GM18870 (cell line): ENCODE data around the gene PERM1.
"Not testable (repeated sequence)": the region's sequence is repeated elsewhere in the genome, so short reads cannot be mapped to it uniquely, and the experiment has no call there.

Experiments
- ATAC-seq: cut with Tn5 transposase; IDR thresholded peaks from one replicate; pipeline ENCODE4 v1.9.1; 2021; ENCODE audit warnings: moderate library complexity; ENCODE audit not compliant: unreplicated experiment

Gene PERM1, protein sequence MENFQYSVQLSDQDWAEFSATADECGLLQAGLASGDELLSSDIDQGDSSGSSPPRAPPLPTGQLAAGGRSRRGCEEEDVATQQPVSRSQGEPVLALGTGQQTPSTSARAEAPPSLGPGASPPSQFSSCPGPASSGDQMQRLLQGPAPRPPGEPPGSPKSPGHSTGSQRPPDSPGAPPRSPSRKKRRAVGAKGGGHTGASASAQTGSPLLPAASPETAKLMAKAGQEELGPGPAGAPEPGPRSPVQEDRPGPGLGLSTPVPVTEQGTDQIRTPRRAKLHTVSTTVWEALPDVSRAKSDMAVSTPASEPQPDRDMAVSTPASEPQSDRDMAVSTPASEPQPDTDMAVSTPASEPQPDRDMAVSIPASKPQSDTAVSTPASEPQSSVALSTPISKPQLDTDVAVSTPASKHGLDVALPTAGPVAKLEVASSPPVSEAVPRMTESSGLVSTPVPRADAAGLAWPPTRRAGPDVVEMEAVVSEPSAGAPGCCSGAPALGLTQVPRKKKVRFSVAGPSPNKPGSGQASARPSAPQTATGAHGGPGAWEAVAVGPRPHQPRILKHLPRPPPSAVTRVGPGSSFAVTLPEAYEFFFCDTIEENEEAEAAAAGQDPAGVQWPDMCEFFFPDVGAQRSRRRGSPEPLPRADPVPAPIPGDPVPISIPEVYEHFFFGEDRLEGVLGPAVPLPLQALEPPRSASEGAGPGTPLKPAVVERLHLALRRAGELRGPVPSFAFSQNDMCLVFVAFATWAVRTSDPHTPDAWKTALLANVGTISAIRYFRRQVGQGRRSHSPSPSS

DNA sequence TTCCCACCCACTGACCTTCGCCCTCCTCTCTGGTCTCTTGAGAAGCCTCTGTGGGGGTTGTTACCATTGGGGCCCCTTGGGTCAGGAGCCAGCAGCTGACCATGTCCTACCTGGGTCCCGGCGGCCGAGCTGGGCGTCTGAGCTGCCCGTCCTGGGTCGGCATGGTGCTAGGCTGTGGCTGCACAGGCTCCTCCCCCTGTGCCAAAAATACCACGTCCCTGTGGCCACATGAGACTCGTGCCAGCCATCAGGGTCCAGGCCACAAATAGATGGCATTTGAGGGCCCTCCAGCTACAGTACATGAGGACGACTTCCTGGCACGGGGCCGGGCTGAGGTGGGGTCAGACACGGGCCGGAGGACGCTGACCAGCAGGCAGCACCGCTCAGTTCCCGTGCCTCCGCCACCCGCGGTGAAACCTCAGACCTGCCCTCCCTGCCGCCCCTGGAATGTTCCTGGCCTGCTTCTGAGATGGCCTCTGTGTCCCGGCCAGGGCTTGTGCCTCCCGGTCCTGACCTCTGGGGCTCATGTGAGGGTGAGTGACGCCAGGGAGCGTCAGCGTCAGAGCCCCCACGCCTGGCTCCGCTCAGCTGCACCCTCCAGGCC, at the start of gene PERM1:
PERM1 (minus strand) TSS at position 139 of the 604 bp plus-strand sequence. CDS start 1,064 bp downstream, outside the sequence.
- no peak for ATAC-seq

DNA sequence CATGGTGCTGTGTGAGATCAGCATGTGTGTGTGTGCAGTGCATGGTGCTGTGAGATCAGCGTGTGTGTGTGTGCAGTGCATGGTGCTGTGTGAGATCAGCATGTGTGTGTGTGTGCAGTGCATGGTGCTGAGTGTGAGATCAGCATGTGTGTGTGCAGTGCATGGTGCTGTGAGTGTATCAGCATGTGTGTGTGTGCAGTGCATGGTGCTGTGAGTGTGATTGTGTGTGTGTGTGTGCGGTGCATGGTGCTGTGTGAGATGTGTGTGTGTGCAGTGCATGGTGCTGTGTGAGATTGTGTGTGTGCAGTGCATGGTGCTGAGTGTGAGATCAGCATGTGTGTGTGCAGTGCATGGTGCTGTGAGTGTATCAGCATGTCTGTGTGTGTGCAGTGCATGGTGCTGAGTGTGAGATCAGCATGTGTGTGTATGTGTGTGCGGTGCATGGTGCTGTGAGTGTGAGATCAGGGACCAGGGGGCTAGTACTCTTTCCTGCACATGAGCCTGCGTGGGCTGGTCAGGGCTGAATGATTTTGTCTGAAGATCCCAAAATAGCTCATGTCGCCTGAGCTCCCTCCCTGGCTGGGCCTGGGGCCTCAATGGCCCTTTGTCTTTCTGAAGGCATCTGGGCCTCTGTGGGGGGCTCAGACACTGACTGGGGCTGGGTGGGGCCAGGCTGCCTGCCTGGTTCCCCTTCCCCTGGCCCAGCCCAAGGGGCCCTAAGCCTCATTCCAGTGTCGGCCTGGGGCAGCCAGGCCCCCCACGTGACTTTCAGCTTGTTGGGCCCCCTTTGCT, 49.2 kb upstream of the PERM1 start:
- not testable (repeated sequence) for ATAC-seq

- ATAC-seq = no peak
Observed at GRCh38 chr1:1027791-1028190, 45.9 kb upstream of the PERM1 start.

DNA sequence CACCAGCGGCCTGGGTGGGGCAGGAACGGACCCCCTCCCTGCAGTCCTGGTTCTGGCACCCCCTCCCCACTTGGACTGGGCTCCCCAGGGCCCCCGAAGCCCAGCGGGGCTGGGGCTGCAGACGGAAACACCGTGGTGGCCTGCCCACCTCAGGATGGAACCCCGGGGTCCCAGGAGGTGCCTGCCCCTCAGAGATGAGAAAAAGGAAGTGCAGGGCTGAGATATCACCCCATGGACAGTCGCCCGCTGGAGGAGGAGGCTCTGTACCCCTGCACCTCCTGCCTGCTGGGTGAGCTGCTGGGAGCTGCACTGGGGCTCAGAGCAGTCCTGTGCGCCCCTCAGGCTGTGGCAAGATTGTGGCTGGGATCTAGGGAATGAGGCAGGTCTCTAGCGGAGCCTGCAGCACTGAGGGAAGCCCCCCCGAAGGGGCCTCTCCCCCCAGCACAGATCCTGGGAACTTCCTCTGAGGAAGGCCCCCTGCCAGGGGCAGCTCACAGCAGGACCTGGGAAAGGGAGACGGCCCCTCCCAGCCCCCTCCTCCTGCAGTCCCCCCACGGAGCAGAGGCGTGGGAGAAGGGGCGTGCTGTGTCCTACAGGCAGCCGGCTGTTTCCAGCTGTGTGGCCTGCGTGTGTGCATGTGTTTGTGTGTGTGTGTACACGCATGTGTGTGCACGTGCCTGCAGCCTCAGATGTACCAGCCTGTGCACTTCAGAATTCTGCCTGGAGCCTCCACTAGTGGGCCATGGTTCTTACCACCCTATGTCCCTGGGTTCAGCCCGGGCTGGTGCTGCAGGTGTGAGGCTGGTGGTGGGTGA, 44.9 kb upstream of the PERM1 start:
- no peak for ATAC-seq

DNA sequence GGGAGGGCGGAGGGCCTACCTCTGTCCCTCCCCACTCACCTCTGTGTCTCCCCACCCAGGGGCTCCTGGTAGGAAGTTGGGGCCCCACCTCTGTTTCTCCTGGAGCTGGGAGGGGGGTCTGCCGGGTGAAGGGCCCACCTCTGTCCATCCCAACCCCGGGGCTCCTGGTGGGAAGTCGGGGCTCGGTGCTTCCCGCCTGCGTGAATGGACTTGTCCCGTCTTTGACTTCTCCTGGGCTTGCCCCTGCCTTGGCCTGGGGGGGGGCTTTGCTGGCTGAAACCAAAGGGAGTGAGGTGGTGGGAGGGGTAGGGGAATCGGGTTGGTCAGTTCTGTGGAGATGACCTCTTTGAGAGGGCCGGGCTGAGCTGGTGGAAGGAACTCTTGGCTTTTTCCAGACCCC, 43.8 kb upstream of the PERM1 start:
- no peak for ATAC-seq

DNA sequence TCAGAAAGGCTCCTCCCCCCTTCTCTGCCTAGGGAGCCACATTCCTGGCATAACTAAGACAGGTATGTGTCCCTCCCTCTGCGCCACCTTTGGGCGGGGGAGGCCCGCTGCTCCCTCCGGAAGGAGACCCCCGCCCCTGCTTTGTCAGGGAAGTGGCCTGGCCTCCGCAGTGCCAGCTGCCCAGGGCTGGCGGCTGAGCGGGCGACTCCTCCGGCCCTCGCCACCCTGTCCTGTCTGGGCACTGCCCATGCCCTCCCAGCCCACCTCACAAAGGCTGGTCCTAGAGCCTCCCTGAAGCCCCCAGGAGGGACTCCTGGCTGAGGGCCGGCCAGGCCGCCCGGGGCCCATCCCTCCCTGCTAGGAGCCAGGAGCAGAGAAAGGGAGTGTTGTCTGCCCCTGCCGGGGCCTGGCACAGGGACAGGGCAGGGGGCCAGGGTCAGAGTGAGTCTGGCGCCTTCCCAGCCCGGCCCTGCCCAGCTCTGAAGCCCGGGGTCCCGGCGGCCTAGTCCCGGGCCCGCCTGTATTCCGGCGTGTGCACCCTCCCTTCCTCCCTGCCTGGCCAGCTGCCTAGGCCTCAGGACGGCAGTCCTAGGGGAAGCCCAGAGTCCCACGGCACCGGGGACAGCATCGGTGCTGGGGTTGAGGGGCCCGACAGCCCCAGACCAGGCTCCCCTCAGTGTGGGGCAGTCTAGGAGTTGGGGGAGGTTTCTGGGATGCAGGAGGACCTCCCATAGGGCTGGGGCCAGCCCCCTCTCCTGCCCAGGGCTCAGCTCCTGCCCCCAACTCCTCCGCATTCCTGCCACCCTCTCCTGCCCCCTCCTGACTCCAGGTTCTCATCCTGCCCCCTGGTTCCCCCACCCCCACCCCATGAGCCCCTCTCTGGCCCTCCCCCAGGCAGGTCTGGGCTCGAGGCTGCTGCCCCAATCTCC, 43.1 kb upstream of the PERM1 start:
- ATAC-seq = no peak

- no peak for ATAC-seq
Observed at GRCh38 chr1:1024149-1024770, 42.4 kb upstream of the PERM1 start.

GRCh38 chr1:1023700-1024099, 41.8 kb upstream of the PERM1 start:
- ATAC-seq = no peak

DNA sequence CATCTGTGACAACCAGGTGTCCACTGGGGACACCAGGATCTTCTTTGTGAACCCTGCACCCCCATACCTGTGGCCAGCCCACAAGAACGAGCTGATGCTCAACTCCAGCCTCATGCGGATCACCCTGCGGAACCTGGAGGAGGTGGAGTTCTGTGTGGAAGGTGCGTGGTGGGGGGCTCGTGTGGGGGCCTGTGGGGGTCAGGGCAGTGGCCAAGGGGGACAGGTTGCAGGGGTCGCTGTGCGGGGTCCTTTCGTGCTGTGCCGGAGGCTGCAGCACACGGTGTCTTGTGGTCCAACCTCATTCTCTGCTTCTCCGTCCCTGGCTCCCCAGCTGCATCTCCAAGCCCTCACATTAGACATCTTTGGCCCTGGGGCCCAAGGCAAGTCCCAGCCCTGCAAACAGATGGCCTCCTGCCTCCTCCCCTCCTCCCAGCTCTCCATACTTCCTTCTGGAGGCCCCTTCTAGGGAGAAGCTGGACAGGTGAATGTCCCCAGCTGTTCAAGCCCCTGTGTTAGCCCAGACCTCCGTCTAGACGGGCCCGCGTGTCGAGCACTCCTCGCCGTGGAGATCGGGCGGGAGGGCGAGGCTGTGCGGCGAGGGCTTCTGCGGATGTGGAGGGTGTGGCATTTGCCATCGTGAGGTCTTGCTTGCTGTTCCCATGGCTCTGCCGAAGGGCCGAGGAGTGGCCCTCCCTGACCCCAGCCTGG, 40.6 kb upstream of the PERM1 start:
- ATAC-seq = no peak

DNA sequence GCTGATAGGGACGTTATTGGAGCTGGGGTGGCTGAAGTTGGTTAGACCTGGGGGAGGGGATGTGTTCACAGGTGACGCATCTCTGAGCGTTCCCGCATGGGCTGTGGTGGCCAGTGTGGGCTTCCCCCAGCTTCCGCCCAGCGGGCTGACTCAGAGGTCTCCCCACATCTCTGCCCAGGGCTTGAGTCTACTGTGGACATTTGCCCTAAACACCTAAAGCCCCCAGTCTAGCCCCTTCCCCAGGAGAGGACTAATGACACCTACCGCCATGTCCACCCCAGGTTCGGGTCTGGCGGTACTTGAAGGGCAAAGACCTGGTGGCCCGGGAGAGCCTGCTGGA, 40.0 kb upstream of the PERM1 start:
- ATAC-seq = no peak

DNA sequence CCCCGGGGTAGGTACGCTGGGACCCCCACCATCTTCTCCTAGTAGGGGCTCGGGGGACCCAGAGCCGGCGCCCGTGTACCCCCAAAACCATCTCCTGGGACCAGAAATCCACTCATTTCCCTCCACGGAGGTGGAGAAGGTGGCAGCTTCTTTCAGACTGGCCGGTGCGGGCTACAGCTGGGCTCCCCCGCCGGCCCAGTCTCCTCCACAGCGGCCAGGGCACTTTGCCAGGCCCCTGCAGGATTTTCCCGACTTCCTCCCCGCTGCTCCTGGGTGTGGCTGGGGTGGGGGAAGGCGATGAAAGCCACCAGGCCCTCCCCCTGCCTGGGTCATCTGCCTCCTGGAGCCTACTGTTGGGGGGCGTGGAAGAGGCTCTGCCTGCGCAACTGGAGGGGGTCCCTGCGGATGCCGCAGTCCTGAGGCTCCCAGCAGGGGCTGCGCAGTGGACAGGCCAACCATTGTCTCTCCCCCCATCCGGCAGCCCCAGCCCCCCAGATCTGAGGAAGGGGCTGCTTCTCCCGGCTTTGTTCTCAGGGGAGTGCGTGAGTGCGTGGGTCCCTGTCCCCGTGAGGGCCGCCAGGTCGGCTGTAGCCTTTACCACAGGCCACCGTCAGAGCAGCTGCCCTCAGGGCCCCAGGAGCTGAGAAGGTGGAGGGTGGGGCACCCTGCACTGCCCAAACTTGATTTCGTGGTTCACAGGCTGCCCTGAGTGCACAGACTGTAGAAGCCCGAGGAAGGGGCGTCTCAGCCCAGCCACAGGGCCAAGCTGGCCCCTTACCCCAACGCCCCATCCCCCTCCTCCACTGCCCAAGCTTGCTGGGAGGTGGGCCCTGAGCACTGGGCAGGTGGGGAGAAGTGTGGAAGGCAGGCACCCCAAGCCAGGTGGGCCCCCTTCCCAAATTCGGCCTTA, 39.4 kb upstream of the PERM1 start:
- ATAC-seq = no peak

GRCh38 chr1:1020415-1021009, 38.6 kb upstream of the PERM1 start:
- ATAC-seq = no peak

DNA sequence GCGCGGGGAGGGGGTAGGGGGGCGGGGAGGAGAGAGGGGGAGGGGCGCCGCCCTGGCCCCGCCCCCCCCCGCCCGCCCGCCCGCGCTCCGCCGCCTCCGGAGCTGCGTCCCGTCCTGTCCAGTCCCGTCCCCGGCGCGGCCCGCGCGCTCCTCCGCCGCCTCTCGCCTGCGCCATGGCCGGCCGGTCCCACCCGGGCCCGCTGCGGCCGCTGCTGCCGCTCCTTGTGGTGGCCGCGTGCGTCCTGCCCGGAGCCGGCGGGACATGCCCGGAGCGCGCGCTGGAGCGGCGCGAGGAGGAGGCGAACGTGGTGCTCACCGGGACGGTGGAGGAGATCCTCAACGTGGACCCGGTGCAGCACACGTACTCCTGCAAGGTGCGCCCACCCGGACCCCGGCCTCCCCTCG, 38.1 kb upstream of the PERM1 start, which contains the start of gene AGRN:
AGRN (plus strand) TSS at position 121 of the 405 bp plus-strand sequence; CDS start at position 174, 53 bp downstream.
- ATAC-seq = no peak

DNA sequence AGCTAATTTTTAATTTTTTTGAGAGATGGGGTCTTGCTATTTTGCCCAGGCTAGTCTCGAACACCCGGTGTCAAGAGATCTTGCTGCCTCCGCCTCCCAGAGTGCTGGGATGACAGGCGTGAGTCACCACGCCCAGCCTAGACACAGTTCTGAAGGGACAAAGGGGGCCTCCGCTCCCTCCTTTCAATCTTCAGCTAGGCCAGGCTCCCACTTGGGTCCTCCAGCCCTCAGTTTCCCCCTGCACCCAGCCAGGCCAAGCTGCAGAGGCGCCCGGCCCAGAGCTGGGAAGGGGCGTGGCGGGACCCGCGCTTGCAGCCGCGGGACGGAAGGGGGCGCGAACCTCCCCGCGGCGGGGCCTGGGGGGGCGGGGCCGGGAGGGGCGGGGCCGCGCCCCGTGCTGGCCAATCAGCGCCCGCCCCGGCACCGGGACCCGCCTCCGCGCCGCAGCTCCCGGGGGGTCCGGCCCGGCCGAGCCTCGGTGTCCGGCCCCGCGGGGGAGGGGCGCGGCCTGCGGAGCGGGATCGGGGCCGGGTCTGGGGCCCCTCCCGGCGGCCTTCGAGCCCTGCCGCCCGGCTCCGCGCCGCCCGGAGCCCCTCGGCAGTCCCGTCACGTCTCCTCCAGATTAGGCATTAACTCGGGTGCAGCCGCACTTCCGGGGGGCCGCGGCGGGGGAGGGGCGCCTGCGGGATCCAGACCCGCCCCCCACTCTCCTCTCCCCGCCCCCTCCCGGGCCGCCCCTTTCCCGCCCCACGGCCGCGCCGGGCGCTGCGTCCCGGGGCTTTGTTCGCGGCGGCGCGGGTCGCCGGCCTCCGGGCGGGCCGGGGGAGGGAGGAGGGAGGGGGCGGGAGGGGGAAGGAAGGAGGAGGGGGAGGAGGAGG, 37.5 kb upstream of the PERM1 start:
- ATAC-seq = peak; percentile 43

DNA sequence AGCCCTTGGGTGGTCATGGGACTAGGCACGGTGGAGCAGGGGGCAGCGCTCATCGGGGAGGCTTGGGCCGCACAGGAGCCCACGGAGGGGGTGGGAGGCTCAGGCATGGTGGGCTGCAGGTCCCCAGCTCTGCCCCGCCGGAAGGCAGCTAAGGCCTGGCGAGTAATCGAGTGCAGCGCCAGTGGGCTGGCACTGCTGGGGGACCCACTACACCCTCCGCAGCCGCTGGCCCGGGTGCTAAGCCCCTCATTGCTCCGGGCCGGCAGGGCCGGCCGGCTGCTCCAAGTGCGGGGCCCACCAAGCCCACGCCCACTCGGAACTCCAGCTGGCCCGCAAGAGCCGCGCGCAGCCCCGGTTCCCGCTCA, 36.4 kb upstream of the PERM1 start:
- ATAC-seq = not testable (repeated sequence)
